BLaER1 (cell line): Measurements from ENCODE around the gene PGAM5.

Source experiments
- H3K27ac ChIP-seq: shearing (Covaris generic); formaldehyde crosslinking; 2 replicates; pipeline ENCODE4 v1.8.1; 2022
- H3K27me3 ChIP-seq: shearing (Covaris generic); formaldehyde crosslinking; 2 replicates; pipeline ENCODE4 v1.8.1; 2022
- H3K36me3 ChIP-seq: shearing (Covaris generic); formaldehyde crosslinking; 2 replicates; pipeline ENCODE4 v1.8.1; 2022
- H3K4me1 ChIP-seq: shearing (Covaris generic); formaldehyde crosslinking; 2 replicates; pipeline ENCODE4 v1.8.1; 2022
- H3K4me2 ChIP-seq: shearing (Covaris generic); formaldehyde crosslinking; 2 replicates; pipeline ENCODE4 v1.8.1; 2022
- H3K4me3 ChIP-seq: shearing (Covaris generic); formaldehyde crosslinking; 2 replicates; pipeline ENCODE4 v1.8.1; 2022
- H3K9ac ChIP-seq: shearing (Covaris generic); formaldehyde crosslinking; 2 replicates; pipeline ENCODE4 v1.8.1; 2022
- H3K9me3 ChIP-seq: shearing (Covaris generic); formaldehyde crosslinking; 2 replicates; pipeline ENCODE4 v1.8.1; 2022
- H4K20me1 ChIP-seq: shearing (Covaris generic); formaldehyde crosslinking; 2 replicates; pipeline ENCODE4 v1.8.1; 2022
- Cebpa-rat ChIP-seq: shearing (Covaris generic); IDR thresholded peaks from 2 replicates; pipeline ENCODE4 v1.8.1; 2022

PGAM5 gene

DNA sequence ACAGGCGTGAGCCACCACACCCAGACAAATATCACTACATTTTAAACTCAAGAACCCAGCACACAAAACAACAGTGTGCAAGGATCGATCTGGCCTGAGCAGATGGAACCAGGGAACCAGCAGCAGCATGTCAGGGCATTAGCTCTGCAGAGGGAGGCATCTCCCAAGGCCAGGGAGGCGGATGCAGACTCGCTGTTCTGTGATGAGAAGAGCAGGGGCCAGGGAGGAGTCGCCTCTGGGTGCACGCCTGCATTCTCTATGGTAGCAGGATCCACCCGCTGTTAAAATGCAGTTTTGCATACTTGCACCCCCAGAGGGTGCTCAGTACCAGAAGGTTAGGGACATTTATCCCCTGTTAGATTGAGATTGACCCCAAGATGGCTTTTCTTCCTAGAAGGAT, 17.9 kb downstream of the PGAM5 start:
- Histone ChIP-seq H3K9me3 (no peaks in the 10 kb centered on the region), H3K4me1 (peaks cover 7% of the 10 kb centered on the region; the same call in 1 of the 2 replicates), H3K4me2 (no peak overlapping the region), H3K27me3 (no peaks in the 10 kb centered on the region), H3K36me3 (peaks cover 97% of the 10 kb centered on the region), H3K9ac (no peak overlapping the region), H4K20me1 (peaks cover 81% of the 10 kb centered on the region), H3K27ac (no peak overlapping the region), H3K4me3 (no peak overlapping the region)
- no peak for TF ChIP-seq Cebpa-rat

DNA sequence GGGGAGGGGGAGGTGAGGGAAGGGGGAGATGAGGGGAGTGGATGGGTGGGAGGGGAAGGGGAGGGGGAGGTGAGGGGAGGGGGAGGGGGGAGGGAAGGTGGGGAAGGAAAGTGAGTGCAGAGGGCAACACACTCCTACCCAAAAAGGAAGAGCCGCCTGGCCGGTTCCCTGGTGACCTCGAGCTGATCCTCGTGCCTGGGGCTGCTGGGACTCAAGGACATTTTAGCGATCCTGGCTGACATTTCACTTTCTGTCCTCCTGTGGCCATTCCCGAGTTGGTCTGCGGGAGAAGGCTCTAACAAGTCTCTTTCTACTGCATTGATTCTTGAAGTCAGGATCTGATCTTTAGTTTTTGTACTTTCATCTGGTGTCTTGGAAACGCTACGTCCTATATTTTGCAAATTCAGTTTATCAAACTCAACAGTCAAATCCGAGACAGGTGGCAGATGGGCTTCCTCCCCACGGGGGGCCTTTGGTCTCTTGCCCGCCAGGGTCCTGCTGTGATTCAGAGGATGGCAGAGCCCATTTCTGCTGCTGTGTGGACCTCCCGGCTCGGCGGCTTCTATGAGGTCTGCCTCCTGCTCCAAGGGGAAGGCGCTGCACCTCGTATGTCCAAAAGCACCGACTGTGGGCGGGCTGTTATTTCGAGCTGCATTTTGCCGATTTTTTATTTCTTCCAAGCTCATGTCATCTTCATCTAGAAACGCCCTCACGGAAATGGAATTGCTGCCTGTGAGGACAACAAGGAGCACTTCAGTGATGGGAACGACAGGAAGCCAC, 19.1 kb downstream of the PGAM5 start:
- Histone ChIP-seq H3K9ac (no peak overlapping the region), H3K4me2 (no peak overlapping the region), H3K27ac (no peak overlapping the region), H3K36me3 (peaks cover 97% of the 10 kb centered on the region), H3K4me3 (no peak overlapping the region), H3K4me1 (peaks cover 7% of the 10 kb centered on the region; the same call in 1 of the 2 replicates), H3K27me3 (no peaks in the 10 kb centered on the region), H3K9me3 (no peaks in the 10 kb centered on the region), H4K20me1 (peaks cover 81% of the 10 kb centered on the region)
- TF ChIP-seq Cebpa-rat = no peak

DNA sequence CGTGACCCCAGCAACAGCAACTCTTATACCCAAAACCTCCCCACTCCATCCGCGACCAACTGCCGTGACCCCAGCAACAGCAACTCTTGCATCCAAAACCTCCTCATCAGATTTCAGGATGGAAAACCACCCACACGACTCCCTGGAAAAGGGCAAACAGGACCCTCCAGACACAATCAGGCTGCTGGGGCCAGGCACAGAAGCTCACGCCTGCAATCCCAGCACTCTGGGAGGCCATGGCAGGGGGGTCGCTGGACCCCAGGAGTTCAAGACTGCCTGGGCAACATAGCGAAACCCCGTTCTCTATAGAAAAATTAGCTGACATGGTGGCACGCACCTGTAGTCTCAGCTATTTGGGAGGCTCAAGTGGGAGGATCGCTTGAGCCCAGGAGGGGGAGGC, 19.7 kb downstream of the PGAM5 start:
- Histone ChIP-seq H3K9me3 (no peaks in the 10 kb centered on the region), H3K9ac (no peak overlapping the region), H3K27ac (no peak overlapping the region), H3K36me3 (peaks cover 97% of the 10 kb centered on the region), H3K4me3 (no peak overlapping the region), H3K27me3 (no peaks in the 10 kb centered on the region), H4K20me1 (peaks cover 81% of the 10 kb centered on the region), H3K4me1 (peaks cover 7% of the 10 kb centered on the region; the same call in 1 of the 2 replicates), H3K4me2 (no peak overlapping the region)
- TF ChIP-seq Cebpa-rat = no peak

DNA sequence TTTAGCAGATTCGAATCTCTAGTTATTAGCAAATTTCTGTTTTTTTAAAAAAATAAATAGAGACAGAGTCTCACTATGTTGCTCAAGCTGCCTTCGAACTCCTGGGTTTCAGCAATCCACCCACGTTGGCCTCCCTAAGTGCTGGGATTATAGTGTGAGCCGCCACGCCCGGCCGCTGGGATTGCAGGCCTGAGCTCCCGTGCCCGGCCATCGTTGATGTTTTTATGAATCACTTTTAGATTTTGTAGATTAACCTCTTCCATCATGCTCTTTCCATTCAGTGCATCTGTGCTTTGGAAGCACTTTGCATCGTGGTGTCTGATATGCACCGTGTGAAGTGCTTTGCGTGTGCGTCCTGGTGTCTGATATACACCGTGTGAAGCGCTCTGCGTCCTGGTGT, 20.9 kb downstream of the PGAM5 start:
- H3K4me3 ChIP-seq = no peak overlapping the region
- H3K36me3 ChIP-seq = peaks cover 97% of the 10 kb centered on the region
- H3K27ac ChIP-seq = no peak overlapping the region
- no peak overlapping the region for H3K4me2 ChIP-seq
- peaks cover 81% of the 10 kb centered on the region for H4K20me1 ChIP-seq
- TF ChIP-seq Cebpa-rat = no peak
- peaks cover 7% of the 10 kb centered on the region; the same call in 1 of the 2 replicates for H3K4me1 ChIP-seq
- no peaks in the 10 kb centered on the region for H3K27me3 ChIP-seq
- no peak overlapping the region for H3K9ac ChIP-seq
- H3K9me3 ChIP-seq = no peaks in the 10 kb centered on the region

DNA sequence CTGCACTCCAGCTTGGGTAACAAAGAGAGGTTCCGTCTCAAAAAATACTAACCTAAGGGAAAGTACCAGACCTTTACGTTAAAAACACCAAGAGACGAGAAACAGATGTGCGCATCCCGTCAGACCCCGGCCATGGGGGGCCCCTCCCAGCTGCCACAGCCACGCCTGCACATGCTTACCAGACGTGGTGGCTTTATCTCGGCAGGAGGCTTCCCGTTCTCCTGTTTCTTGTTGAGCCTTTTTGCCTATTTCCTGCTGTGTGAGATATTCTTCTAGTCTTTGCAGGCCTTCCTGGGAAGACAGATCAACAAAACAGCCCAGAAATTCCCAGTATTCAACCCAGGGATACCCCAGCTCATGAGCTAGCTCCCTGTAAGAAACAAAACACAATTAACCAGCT, 23.6 kb downstream of the PGAM5 start:
- no peaks in the 10 kb centered on the region for H3K27me3 ChIP-seq
- H3K4me1 ChIP-seq = peaks cover 7% of the 10 kb centered on the region; the same call in 1 of the 2 replicates
- H3K9ac ChIP-seq = no peak overlapping the region
- H3K27ac ChIP-seq = no peak overlapping the region
- no peaks in the 10 kb centered on the region for H3K9me3 ChIP-seq
- no peak overlapping the region for H3K4me2 ChIP-seq
- peaks cover 81% of the 10 kb centered on the region for H4K20me1 ChIP-seq
- H3K36me3 ChIP-seq = peaks cover 98% of the 10 kb centered on the region
- H3K4me3 ChIP-seq = no peak overlapping the region
- TF ChIP-seq Cebpa-rat = no peak

DNA sequence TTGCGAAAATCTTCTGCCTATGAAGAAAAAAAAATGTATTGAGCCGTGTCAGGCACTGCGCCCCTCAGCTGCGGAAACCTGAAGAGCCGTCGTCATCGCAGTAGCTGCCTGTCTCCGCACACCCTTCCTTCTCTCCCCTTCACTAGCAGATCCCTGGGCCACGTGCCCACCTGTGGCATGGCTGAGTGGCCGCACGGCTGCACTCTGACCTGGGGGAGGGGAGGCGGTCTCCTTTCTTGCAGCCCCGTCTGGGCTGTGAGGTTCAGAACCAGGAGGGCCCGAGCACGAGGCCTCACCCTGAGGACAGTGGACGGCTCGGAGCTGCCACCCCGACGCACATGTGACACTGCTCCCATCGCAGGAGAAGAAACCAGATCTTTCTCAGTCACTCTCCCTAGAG, 24.9 kb downstream of the PGAM5 start:
- Histone ChIP-seq H3K4me2 (no peak overlapping the region), H3K4me1 (peaks cover 4% of the 10 kb centered on the region; the same call in 1 of the 2 replicates), H3K27ac (no peak overlapping the region), H3K9ac (no peak overlapping the region), H3K27me3 (no peaks in the 10 kb centered on the region), H3K9me3 (no peaks in the 10 kb centered on the region), H4K20me1 (peaks cover 86% of the 10 kb centered on the region), H3K4me3 (no peak overlapping the region), H3K36me3 (peaks cover 100% of the 10 kb centered on the region)
- no peak for TF ChIP-seq Cebpa-rat

DNA sequence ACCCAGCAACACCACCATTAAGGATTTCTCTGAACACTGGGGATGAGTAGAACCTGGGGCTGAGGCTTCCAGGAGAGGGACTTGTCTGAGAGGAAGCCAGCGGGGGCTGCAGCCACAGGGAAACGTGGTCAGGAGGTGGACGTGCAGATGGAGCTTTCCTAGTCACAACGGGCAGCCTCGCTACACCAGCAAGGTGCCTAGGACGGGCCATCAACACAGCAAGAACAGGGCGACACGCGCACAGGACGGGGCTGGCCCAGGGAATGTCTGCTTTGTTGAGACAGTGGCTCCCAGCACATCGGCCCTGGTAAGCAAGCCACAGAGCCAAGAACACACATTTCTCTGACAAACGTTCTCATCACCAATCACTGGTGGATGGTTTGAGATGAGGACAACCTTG, 25.7 kb downstream of the PGAM5 start:
- Histone ChIP-seq H3K27me3 (no peaks in the 10 kb centered on the region), H3K27ac (no peak overlapping the region), H3K9me3 (no peaks in the 10 kb centered on the region), H3K4me2 (no peak overlapping the region), H3K9ac (no peak overlapping the region), H4K20me1 (peaks cover 86% of the 10 kb centered on the region), H3K4me1 (no peaks in the 10 kb centered on the region), H3K4me3 (no peak overlapping the region), H3K36me3 (peaks cover 100% of the 10 kb centered on the region)
- TF ChIP-seq Cebpa-rat = no peak

DNA sequence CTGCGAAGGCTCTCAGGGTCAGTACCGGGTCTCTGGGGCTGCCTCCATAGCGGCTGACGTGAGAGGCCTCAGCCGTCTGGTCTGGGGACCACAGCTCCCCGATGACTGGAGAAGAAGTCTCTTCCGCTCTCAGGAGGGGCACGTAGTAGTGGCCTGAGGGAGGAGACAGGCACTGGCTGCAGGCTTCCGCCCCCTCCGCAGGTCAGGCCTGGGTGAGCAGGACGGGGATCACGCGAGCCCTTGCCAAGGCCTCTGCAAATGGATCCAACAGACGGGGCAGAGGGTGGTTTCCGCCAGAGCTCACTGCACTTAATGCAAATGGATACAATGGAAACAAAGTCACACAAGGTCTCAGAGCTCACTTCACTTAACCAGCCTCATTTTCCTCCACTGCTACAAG, 26.3 kb downstream of the PGAM5 start:
- Histone ChIP-seq H3K9me3 (no peaks in the 10 kb centered on the region), H4K20me1 (peaks cover 86% of the 10 kb centered on the region), H3K4me2 (no peak overlapping the region), H3K27ac (no peak overlapping the region), H3K4me1 (no peaks in the 10 kb centered on the region), H3K4me3 (no peak overlapping the region), H3K36me3 (peaks cover 100% of the 10 kb centered on the region), H3K27me3 (no peaks in the 10 kb centered on the region), H3K9ac (no peak overlapping the region)
- no peak for TF ChIP-seq Cebpa-rat

DNA sequence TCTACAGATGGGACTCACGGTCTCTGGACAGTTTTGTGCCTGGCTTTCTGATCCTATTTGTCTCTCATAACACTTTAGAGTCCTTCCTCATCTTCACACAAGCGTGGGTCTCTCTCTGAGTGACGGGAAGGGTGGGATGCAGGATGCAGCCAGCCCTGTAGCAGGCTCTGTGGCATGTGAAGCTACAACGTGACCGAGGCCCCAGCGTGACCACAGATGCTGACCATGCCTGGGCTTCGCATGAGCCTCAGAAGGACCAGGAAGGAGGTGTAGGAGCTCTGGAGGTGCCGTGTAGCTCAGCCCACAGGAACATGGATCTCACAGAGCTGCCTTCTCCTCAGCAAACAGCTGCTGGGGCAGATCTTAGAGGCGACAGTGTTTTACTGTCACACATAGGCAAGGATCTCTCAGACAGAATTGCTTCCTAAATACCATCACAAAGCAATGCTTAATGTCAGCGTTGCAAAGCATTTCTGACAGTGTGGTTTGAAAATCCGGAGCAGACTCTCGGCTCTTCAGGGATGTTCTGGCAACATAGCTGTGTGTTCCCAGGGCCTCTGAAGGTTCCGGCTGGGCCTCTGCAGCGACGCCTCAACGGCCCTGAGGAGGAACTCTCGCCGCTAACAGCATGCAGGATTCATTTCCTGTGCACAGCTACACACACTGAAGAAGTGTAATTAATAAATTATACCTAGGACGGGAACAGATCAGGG, 29.1 kb downstream of the PGAM5 start:
- Histone ChIP-seq H3K4me1 (no peaks in the 10 kb centered on the region), H4K20me1 (peaks cover 99% of the 10 kb centered on the region), H3K36me3 (peaks cover 100% of the 10 kb centered on the region), H3K27ac (no peak overlapping the region), H3K9me3 (no peaks in the 10 kb centered on the region), H3K4me2 (no peak overlapping the region), H3K4me3 (no peak overlapping the region), H3K27me3 (no peaks in the 10 kb centered on the region), H3K9ac (no peak overlapping the region; the same call in 1 of the 2 replicates)
- no peak for TF ChIP-seq Cebpa-rat

DNA sequence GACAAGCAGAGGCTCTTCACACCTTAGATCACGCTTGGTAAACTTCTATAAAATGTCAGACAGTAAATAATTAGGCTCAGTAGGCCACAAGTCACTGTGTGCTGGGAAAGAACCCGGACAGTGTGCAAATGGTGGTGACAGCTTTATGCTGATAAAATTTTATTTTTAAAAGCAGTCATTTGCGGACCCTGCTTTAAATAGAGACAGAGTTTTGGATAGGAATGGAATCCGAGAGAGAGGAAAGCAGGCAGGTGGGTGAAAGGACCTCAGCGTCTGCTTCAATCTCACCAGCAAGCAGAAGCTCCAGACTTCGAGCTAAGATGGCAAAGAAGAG, 29.6 kb downstream of the PGAM5 start:
- Histone ChIP-seq H3K4me2 (no peak overlapping the region), H3K9ac (no peak overlapping the region), H3K27ac (no peak overlapping the region), H3K27me3 (no peaks in the 10 kb centered on the region), H3K4me3 (no peak overlapping the region), H3K36me3 (peaks cover 100% of the 10 kb centered on the region), H3K4me1 (no peaks in the 10 kb centered on the region), H3K9me3 (no peaks in the 10 kb centered on the region), H4K20me1 (peaks cover 99% of the 10 kb centered on the region)
- no peak for TF ChIP-seq Cebpa-rat
